GM18517 (cell line): ENCODE data around the gene RAET1G.
"Not testable (repeated sequence)": the region's sequence is repeated elsewhere in the genome, so short reads cannot be mapped to it uniquely, and the experiment has no call there.

Source experiments
- ATAC-seq: cut with Tn5 transposase; IDR thresholded peaks from one replicate; pipeline ENCODE4 v1.9.1; 2021; ENCODE audit warnings: mild to moderate bottlenecking, moderate library complexity; ENCODE audit not compliant: unreplicated experiment

RAET1G gene

DNA sequence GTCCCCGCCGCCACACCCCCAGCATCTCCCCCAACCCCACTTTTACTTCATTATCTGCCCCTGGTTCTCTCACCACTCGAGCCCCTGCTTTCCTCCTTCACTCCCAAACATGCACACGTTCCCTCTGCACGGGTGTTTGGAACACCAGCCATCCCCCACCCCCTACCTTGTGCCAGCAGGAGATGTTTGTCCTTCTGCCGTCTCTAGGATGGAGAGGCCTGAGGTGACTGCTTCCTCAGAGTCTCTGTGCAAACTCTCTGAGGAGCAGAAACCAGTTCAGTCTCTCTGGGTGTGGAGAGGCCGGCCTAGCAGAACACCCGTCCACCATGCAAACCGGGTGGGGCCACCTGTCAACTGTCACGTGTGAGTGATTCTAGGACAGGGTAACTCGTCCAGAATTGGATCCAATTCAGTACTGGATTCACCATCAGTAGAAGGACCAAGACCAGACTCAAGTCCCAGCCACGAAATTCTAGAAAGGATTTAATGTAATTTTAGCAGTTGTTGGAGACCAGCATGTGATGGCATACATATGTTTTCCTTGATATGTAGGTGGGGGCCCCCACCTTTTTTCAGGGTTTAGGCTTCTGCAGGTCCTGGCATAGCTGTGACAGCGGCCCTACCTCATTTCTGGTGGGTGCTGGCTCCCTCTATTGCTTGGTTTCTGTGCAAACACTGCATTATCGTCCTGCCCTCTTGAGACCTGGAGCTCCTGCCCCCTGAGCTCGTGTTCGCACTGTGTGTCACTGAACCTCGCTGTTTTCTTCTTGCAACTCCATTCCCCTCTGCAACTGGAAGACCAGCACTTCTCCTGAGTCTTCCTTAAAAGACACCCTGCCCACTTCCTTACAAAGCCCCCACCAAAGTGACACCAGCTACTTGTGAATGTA lies 24.8 kb downstream of the RAET1G start, which contains the start of gene RAET1E:
TSS of gene RAET1E (minus strand) at position 259 of the 890 bp plus-strand sequence. CDS start 7,212 bp downstream, outside the sequence.
- ATAC-seq, result no peak

GRCh38 chr6:149897015-149897697 lies 25.8 kb downstream of the RAET1G start:
- ATAC-seq, result no peak

DNA sequence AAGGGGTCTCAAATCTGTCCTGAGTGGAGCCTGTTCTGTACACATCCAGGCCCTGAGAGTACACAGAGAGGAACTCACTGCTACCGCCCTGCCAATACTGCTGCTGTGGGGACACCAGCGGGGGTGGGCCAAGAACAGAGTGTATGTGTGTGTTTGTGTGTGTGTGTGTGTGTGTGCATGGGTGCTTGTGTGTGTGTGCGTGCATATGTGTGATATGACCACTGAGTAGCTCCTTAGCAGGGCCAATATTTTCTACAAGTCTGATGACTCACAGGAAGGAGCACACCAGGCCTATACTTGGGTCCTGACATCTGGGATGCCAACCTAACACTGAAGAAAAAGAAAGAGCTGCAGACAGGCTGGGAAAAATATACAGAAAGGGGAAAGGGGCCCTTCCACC lies 26.4 kb downstream of the RAET1G start:
- ATAC-seq, result no peak

- no peak for ATAC-seq
Observed at GRCh38 chr6:149895833-149896271, 27.1 kb downstream of the RAET1G start.

GRCh38 chr6:149895048-149895590 lies 27.8 kb downstream of the RAET1G start:
- ATAC-seq, result no peak

DNA sequence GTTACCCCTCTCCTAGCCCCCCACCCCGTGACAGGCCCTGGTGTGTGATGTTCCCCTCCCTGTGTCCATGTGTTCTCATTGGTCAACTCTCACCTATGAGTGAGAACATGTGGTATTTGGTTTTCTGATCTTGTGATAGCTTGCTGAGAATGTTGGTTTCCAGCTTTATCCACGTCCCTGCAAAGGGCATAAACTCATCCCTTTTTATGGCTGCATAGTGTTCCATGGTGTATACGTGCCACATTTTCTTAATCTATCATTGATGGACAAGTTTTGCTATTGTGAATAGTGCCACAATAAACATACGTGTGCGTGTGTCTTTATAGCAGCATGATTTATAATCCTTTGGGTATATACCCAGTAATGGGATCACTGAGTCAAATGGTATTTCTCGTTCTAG lies 31.1 kb downstream of the RAET1G start:
- ATAC-seq, result not testable (repeated sequence)

GRCh38 chr6:149891259-149891658 lies 31.7 kb downstream of the RAET1G start:
- ATAC-seq, result no peak

DNA sequence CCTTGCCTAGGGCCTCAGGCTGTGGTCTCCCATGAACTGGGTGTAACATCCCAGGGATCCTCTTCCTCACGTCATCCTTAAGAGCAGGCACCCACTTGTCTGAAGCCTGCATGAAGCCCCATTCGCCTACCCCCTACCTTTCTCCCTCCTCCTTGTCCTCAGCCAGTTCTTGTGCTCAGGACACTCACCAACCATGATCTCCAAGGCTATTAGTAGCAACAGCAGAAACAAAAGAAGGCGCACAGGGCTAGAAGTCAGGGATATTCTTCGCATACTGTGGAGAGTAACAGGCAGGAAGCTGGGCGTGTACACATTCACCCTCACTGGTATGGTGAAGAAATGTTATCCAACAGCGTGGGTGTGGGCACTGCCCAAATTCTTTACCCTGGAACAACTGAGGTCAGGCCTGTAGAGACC lies 32.3 kb downstream of the RAET1G start:
- no peak for ATAC-seq

DNA sequence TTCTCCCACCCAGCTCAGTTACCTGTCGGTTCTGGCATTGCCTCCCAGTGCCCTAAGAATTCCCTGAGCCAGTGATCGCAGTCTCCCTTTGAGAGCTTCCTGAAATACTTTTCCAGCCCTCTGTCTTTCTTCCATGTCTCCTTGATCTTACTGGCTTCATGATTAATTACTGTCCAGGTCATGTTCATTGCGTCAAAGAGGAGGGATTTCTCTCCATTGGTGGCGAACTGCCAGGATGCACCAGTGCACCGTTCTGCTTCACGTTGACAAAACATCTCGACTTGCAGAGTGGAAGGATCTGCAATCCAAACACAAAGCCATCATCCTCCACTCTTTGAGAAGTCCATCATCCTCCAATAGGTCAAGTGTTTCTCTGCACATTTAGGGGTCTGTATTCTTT lies 33.6 kb downstream of the RAET1G start:
- no peak for ATAC-seq

GRCh38 chr6:149888659-149889058 lies 34.3 kb downstream of the RAET1G start:
- ATAC-seq, result no peak

- no peak for ATAC-seq
Observed at GRCh38 chr6:149888093-149888492, 34.8 kb downstream of the RAET1G start.

DNA sequence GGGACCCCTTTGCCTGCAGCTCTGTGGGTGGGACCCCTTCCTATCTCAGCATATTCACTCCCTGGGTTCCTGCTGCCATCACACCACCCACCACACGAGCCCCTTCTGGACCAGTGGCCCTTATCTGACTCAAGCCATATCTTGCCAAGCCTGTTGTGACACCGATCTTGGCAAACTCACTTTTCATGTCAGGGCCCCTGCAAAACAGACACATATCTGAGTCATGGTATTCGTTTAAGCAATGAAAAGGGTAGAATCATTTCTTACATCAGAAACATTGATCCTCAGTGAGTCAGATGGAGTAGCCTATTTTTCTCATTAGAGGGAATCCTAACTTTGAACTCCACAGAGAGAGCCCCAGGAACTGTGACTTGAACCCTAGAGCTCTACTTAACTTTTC lies 35.6 kb downstream of the RAET1G start:
- no peak for ATAC-seq

- no peak for ATAC-seq
Observed at GRCh38 chr6:149885888-149886287, 37.0 kb downstream of the RAET1G start.

DNA sequence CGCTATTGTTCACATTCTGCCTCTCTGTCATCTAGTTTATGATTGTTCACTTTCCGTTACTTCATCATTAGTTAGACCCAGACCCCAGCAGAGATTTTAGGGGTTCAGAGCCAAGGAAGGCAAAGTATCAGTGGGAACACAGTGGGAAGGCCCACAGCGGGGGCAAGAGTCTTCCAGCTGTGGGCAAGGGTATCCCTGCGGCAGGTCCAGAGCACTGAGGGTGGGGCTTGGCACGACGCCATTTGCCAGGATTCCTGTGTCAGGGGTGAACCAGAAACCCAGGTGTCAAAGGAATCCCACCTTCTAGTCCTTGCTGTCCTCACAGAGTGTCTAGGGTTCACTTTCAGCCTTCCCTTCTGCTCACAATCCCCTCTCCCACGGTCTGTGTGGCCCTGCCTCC lies 38.3 kb downstream of the RAET1G start:
- no peak for ATAC-seq

GRCh38 chr6:149884215-149884614 lies 38.7 kb downstream of the RAET1G start:
- ATAC-seq, result no peak

DNA sequence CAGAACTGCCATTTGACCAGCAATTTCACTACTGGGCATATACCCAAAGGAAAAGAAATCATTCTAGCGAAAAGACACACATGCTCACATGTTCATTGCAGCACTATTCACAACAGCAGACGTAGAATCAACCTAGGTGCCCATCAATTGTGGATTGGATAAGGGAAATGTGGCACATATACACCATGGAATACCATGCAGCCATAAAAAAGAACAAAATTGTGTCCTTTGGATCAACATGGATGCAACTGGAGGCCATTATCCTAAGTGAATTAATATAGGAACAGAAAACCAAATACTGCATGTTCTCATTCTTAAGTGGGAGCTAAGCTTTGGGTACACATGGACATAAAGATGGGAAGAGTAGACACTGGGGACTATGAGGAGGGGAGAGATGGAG lies 41.1 kb downstream of the RAET1G start:
- ATAC-seq, result no peak

- ATAC-seq, result no peak
Observed at GRCh38 chr6:149881066-149881766, 41.7 kb downstream of the RAET1G start.

- no peak for ATAC-seq
Observed at GRCh38 chr6:149877659-149878058, 45.3 kb downstream of the RAET1G start.

DNA sequence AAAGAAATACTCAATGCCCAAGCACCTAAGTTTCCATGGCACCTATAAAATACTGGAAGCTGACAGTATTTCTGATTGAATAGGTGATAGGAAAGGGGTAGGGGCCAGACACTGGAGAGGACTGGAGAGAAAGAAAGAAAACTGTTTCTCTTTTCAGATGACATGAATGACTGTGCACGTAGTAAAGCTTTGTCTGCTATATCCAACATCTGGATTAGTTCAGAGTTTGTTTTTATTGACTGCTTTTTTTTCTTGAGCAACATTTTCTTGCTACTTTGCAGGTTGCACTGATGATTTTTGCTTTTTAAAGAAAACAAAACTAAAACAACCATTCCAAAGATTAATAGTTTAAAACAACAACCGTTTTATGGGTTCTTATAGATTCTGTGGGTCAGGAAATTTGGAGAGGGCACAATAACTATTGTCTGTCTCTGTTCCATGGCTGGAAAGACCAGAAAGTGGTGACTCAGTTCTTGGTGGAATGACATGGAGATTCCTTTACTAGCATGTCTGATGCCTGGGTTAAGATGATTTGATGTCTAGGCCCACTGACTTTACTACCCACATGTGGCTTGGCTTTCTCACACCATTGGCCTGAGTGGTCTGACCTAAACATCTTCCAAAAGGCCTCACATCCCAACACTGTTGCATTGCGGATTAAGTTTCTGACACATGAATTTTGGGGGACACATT lies 46.5 kb downstream of the RAET1G start:
- no peak for ATAC-seq

DNA sequence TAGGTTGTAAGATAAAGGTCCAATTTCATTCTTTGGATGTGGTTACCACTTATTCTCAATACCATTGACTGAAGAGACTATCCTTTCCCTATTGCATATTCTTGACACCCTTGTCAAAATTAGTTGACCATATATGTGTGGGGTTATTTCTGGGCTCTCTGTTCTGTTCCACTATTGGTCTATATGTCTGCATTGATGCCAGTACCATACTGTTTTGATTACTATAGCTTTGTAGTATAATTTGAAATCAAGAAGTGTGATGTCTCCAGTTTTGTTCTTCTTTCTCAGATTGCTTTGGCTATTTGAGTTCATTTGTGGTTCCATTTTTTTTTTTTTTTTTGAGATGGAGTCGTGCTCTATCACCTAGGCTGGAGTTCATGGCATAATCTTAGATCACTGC lies 50.7 kb downstream of the RAET1G start:
- ATAC-seq, result no peak

GRCh38 chr6:149871182-149871581 lies 51.7 kb downstream of the RAET1G start:
- ATAC-seq, result no peak
